H7 (cell line): ENCODE measurements around the gene THSD4. TPM values are rescaled to one million over a fixed set of nuclear protein-coding genes. Genes with fewer than 3 reads are reported as not detected.

Experiments used
- DNase-seq: peaks from one replicate; pipeline ENCODE4 v3.0.0; 2012
- H3K27me3 ChIP-seq: 2 replicates; pipeline ENCODE4 v1.6.0; 2011; ENCODE audit warnings: mild to moderate bottlenecking, low read length; ENCODE audit not compliant: control insufficient read depth, insufficient read depth
- H3K36me3 ChIP-seq: replicated peaks from 2 replicates; pipeline ENCODE4 v1.5.1; 2011; ENCODE audit warnings: low read length; ENCODE audit not compliant: control insufficient read depth, insufficient read depth
- H3K4me3 ChIP-seq: 2 replicates; pipeline ENCODE4 v1.5.1; 2011; ENCODE audit warnings: low read depth, mild to moderate bottlenecking, control low read depth, low read length, moderate library complexity; ENCODE audit not compliant: insufficient read depth
- total RNA-seq: library from RNA; depleted of rRNA; stranded (reverse); fragments of >200 nt; shearing (Covaris generic); gene quantifications from 2 replicates; pipeline ENCODE4 v1.2.3, GENCODE V29; 2014

The THSD4 gene
- total RNA-seq, 1 experiment from 2014 or later = 3.9 TPM

DNA sequence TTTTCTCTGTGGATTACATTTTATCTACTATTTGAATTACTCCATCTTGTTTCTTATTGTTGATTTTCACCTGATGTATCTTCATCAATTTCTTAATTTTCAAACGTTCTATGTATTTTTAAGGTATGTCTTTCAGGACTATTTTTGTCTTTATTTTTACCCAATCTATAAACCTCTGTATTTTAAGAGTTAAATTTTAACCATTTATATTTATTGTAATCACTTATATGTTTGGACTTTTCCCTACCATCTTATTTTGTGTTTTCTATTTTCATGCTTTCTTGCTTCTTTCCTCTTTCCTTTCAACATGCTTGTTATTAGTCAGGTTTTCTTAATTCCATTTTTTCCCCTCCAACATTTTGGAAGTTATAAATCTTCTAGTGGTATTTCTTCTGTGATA is 645.6 kb downstream of the THSD4 start:
- Histone ChIP-seq H3K36me3 (no peaks in the 10 kb centered on the region), H3K4me3 (no peak overlapping the region), H3K27me3 (no peaks in the 10 kb centered on the region)
- no peak for DNase-seq

GRCh38 chr15:71761649-71762048 is 646.4 kb downstream of the THSD4 start:
- DNase-seq = no peak
- no peaks in the 10 kb centered on the region for H3K27me3 ChIP-seq
- no peaks in the 10 kb centered on the region for H3K36me3 ChIP-seq

DNA sequence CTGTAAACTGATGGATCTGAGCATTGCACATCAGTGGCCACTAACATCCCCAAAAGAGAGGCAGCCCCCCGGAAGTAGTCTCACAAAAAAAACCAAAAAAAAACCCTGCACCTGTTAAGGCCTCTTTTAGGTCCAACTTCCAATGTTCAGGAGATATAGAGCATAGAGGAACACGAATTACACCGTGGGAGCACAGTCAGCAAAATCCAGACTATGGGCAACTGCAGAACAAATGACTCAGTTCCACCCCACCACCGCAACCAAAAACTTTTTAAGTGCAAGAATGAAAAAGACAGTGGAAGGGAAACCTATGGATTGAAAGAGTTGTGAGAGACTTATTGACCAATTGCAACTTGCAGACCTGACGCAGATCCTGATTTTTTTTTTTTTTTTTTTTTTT is 652.9 kb downstream of the THSD4 start:
- DNase-seq = no peak
- H3K36me3 ChIP-seq = no peaks in the 10 kb centered on the region
- no peak overlapping the region for H3K4me3 ChIP-seq
- H3K27me3 ChIP-seq = no peaks in the 10 kb centered on the region

More at GRCh38 chr15:71761649-71762048, 646.4 kb downstream of the THSD4 start:
- H3K4me3 ChIP-seq = no peak overlapping the region

DNA sequence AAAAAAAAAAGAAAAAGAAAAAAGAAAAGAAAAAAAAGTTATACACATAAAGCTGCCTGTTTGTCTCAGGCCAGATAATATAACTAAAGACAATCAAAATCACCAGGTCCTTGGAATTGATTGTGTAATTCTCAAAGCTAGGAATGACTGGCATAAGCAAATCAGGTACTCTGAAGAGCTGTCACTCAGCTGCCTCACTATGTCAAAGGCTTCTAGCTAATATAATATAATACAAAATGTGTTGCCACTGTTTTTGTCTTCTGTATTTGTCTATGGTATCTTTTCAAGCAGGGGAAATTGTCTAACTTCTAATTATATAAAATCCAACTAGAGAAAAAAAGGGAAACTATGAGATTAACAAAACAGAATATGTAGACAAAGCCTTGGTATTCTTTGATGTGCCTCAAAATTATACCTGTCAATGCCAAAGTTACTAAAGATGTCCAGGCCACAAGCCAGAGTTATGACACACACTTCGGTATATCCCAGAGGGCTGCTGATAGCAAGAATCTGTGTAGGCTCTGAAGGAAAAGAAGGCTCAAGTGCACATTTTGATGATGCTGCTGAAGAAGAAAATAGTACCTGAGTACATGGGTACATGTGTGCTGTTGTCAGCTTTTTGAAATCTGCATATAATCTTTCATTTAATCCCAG is 658.1 kb downstream of the THSD4 start:
- Histone ChIP-seq H3K4me3 (no peak overlapping the region), H3K36me3 (no peaks in the 10 kb centered on the region), H3K27me3 (no peaks in the 10 kb centered on the region)
- DNase-seq = no peak

GRCh38 chr15:71775856-71776255 is 660.6 kb downstream of the THSD4 start:
- H3K4me3 ChIP-seq = no peak overlapping the region
- no peaks in the 10 kb centered on the region for H3K36me3 ChIP-seq
- no peaks in the 10 kb centered on the region for H3K27me3 ChIP-seq
- no peak for DNase-seq

DNA sequence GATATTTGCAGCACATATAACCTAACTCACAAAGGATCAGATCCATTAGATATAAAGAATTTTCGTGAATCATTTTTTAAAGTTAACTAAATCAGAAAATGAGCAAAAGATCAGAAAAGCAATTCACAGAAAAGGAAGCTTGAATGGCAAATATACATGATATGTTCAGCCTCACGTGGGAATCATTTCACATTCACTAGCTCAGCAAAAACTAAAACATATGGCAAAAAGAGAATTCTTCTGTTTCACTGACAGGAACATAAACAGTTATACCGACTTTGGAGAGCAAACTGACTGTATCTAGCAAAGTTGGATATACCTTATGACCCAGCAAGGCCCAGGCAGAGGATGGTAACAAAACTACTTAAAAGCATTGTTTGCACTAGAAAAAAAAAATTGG is 661.0 kb downstream of the THSD4 start:
- Histone ChIP-seq H3K36me3 (no peaks in the 10 kb centered on the region), H3K4me3 (no peak overlapping the region), H3K27me3 (no peaks in the 10 kb centered on the region)
- DNase-seq = no peak

- Histone ChIP-seq H3K36me3 (no peaks in the 10 kb centered on the region), H3K27me3 (no peaks in the 10 kb centered on the region)
Measured at GRCh38 chr15:71777216-71777943, 662.1 kb downstream of the THSD4 start.

GRCh38 chr15:71779073-71779797 is 664.0 kb downstream of the THSD4 start:
- no peaks in the 10 kb centered on the region for H3K36me3 ChIP-seq
- no peak for DNase-seq

More at GRCh38 chr15:71777216-71777943, 662.1 kb downstream of the THSD4 start:
- no peak for DNase-seq
- H3K4me3 ChIP-seq = no peak overlapping the region

DNA sequence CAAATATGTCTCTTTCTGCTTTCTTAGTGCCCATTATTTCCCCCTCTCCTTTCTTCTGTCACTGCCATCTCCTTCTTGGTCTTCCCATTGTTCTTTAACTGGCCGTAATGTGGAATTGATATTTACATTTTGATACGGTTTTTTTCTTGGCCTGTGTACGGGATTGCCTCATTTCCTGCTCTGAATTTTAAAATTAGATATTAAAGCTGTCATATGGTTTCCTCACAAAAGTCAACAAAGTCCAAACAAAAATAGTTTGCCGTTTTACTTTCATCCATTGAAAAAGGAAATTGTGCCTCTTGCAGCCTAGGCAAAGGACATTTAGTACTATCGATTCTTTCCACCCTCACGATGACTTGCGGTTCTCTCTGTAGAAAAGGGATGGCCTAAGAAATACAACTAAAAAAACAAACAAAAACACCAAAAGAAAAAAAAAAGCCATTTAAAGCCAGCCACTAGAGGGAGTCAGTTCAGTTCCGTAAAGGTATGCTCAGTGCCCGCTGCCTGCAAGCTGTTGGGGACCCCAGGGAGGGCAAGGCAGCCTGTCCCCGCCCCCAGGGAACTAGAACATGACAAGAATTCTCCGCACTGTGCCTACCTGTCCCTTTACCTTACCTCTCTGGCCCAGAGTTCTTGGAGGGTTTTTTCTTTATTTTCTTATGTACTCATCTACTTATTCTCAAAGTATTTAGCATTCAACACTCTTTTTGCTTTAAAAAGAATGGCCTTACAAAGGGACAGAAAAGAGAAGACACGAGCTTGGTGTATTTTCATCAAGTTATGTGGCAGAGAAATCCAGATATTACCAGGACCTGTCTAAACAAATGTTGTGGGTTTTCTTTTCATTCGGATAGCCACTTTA is 665.1 kb downstream of the THSD4 start:
- no peaks in the 10 kb centered on the region for H3K36me3 ChIP-seq
- DNase-seq = peak; percentile 88
- H3K4me3 ChIP-seq = no peak overlapping the region
- H3K27me3 ChIP-seq = no peaks in the 10 kb centered on the region

More at GRCh38 chr15:71779073-71779797, 664.0 kb downstream of the THSD4 start:
- Histone ChIP-seq H3K4me3 (no peak overlapping the region), H3K27me3 (no peaks in the 10 kb centered on the region)

GRCh38 chr15:71781179-71781964 is 666.1 kb downstream of the THSD4 start:
- no peaks in the 10 kb centered on the region for H3K27me3 ChIP-seq
- DNase-seq = no peak
- no peak overlapping the region for H3K4me3 ChIP-seq
- no peaks in the 10 kb centered on the region for H3K36me3 ChIP-seq

DNA sequence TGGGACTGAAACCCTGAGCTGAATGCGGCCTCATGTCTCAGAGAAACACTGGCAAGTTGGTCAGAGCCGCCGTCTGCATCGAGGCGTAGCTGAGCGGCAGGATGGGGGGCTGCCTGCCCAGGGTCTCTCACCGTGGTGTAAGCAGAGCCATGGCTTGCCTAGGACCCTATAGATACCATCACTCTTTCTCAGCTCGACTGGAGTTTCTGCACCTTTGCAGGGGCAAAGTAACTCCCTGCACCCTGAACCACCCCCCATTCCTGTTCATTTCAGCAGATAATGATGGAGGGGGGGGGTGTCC is 666.6 kb downstream of the THSD4 start:
- Histone ChIP-seq H3K36me3 (no peaks in the 10 kb centered on the region), H3K27me3 (no peaks in the 10 kb centered on the region), H3K4me3 (no peak overlapping the region)
- no peak for DNase-seq

DNA sequence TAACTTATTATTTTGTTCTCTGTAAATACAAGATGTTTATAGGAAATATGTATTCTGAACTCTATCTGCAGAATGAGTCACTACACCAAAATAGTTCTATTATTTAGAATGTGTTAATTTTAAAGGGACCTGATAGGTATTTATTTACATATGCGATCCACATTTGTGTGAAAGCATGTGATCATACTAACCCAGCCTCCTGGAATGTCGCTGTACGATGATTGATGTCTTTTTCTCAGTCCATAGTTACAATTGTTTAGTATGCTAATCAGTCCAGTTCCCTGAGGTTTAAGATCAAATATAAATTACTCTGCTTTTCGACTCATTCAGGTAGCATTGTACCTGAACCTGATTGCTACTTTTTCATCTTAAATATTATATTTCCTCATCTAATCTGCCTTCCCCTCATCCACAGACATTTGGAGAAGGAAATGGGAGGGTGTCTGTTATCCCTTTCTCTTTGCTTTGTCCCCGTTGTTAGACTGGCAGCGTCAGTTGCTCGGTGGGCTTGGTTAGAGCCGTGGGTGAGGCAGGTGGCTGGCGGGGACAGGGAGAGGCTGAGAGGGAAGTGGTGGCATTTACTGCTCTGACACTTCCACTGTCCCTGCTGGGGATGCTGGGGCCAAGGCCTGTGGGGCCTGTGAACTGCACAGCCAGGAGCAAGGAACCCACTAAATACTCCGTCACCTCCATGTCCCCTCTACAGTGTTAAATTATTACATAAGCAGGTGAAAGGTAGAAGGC is 667.3 kb downstream of the THSD4 start:
- no peaks in the 10 kb centered on the region for H3K27me3 ChIP-seq
- DNase-seq = no peak
- H3K4me3 ChIP-seq = no peak overlapping the region
- no peaks in the 10 kb centered on the region for H3K36me3 ChIP-seq

DNA sequence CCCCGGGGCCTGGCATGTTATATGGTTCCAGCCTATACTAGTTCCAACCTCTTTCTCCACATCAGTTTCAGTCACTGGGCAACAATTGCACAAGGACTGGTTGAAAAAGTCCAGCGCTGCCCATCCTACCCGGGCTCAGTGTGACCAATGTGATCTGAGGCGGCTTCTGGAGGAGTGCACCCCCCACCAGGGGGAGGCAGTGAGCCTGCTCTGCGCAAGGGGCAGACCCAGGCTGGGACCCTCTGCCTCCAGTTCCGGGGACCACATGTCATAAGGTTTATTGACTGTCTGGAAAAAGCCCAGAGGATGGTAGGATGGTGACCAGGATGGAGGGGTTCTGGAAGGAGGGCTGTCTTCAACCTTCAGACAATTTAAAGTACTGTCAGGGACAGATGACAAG is 669.4 kb downstream of the THSD4 start:
- peak; percentile 82 for DNase-seq
- Histone ChIP-seq H3K36me3 (no peaks in the 10 kb centered on the region), H3K27me3 (no peaks in the 10 kb centered on the region), H3K4me3 (no peak overlapping the region)
